GM21723 (cell line): ENCODE measurements around the gene COL13A1.

Experiments used
- ATAC-seq: cut with Tn5 transposase; IDR thresholded peaks from one replicate; pipeline ENCODE4 v1.9.1; 2021; ENCODE audit warnings: mild to moderate bottlenecking, moderate library complexity; ENCODE audit not compliant: unreplicated experiment

Gene COL13A1

GRCh38 chr10:69844698-69845097 is 43.0 kb downstream of the COL13A1 start:
- no peak for ATAC-seq

GRCh38 chr10:69845574-69846292 is 44.0 kb downstream of the COL13A1 start:
- no peak for ATAC-seq

- no peak for ATAC-seq
These were observed 44.7 kb downstream of the COL13A1 start for GRCh38 chr10:69846293-69846921.

GRCh38 chr10:69847458-69847857 is 45.8 kb downstream of the COL13A1 start:
- no peak for ATAC-seq

GRCh38 chr10:69847883-69848282 is 46.2 kb downstream of the COL13A1 start:
- no peak for ATAC-seq

- no peak for ATAC-seq
These were observed 46.7 kb downstream of the COL13A1 start for GRCh38 chr10:69848454-69848853.

GRCh38 chr10:69849825-69850224 is 48.1 kb downstream of the COL13A1 start:
- no peak for ATAC-seq

DNA sequence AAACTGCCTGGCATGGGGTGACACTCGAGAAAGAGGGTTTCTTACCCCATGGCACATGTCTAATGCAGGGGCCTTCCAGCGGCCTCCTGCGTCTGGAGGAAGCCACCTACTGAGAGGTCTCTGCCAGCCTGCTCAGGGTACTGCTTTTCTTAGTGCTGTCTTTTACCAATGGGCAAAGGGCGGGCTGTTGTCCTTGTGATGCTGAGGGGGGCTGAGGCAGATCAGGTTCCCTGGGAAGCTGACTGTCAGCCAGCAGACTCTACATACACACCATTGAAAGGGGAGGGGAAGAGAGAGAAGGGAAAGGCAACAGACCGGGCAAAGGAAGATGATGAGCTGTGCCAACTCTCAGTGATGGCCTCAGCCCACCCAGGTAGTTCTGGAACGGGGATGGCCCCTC is 48.7 kb downstream of the COL13A1 start:
- ATAC-seq: no peak

DNA sequence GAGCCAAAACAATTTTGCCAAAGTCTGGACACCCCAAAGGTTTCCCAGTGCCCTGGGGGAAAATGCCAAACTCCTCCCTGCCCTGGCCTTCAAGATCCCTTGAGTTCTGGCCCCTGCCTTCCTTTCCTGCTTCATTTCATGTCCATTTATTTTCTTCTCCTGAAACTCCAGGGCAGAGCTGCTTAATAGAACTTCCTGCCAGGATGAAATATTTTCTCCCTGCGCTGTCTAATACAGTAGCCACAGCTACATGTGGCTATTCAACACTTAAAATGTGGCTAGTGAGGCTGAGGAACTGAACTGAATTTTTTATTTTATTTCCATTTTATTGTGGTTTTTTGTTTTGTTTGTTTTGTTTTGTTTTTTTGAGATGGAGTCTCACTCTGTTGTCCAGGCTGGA is 49.6 kb downstream of the COL13A1 start:
- no peak for ATAC-seq

DNA sequence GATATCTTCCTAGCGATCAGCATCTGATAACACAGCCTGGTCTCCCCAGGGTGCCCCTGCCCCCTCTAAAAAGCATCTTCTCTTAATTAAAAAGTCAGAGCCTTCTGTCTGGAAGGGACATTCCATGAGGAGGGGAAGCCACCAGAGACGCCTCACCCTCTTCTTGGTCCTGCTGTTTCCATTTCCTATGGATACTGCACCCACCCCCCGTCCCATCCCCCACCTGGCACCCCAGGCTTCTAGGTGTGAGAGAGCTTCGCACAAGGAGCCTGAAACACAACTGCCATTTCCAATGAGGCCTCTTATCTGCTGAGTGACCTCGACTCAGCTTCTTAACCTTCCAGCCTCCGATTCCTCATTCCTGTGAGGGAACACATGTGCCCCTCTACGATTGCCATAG is 51.4 kb downstream of the COL13A1 start:
- ATAC-seq: no peak

GRCh38 chr10:69854511-69855345 is 53.0 kb downstream of the COL13A1 start:
- no peak for ATAC-seq

- no peak for ATAC-seq
These were observed 53.8 kb downstream of the COL13A1 start for GRCh38 chr10:69855346-69856111.

DNA sequence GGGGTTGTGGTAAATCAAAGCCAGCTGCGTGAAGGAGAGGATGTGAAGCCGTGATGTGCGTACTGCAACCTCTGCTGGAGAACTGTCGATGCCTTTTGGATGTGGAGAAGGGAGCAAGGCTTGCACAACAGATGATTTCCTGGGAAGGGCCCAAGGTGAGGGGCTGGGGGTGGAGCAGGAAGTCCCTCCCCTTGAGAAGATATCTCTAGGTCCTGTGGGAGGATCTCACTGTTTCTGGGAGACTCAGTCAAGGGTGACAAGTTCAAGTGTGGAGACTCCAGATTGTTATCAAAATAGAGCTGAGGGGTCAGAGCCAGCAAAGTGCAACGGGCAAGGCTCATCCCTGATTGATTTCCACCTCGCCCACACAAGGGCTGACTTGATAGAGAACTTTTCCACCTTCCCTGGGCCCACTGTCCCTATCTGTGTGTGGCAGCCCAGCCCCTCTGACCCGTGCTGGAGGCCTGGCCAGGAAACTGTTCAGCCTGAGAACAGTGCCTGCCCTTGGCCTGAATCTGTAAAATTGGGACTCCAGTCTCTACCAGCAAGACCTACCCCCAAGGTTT is 55.0 kb downstream of the COL13A1 start:
- no peak for ATAC-seq

- ATAC-seq: no peak
These were observed 56.5 kb downstream of the COL13A1 start for GRCh38 chr10:69858201-69858600.

DNA sequence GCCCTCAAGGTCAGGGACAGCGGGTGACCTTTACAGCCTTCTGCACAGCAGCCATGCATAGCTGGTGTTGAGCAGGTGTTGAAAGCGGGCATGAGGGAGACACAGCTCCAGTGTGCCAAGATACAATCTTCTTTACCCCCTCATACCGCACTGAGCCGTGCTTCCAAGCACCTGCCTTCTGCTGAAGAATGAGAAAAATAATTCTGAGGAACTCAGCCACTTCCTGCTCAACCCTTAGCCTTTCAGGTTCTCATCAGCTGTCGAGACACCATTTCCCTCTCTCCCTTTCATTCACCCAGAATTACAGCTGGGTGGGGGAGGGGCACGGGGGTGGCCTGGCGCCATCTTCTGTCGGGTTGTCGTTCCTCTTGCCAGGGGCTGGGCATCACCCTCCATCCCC is 58.6 kb downstream of the COL13A1 start:
- ATAC-seq: no peak

GRCh38 chr10:69861251-69862240 is 59.8 kb downstream of the COL13A1 start:
- ATAC-seq: no peak

- no peak for ATAC-seq
These were observed 61.3 kb downstream of the COL13A1 start for GRCh38 chr10:69862882-69863530.

- no peak for ATAC-seq
These were observed 61.9 kb downstream of the COL13A1 start for GRCh38 chr10:69863580-69863979.

GRCh38 chr10:69864321-69864720 is 62.6 kb downstream of the COL13A1 start:
- no peak for ATAC-seq
